K562 (cell line): Measurements from ENCODE around the gene ABHD16A. TPM values are rescaled to one million over a fixed set of nuclear protein-coding genes. Genes with fewer than 3 reads are reported as not detected.

Source experiments
- ARHGAP35 ChIP-seq: fragments of 450-650 bp; IDR thresholded peaks from 2 replicates; pipeline ENCODE4 v1.6.1; 2018; ENCODE audit not compliant: partially characterized antibody
- CBFA2T3 ChIP-seq: fragments of 450-650 bp; IDR thresholded peaks from 2 replicates; pipeline ENCODE4 v1.6.1; 2017
- E4F1 ChIP-seq: fragments of 250-450 bp; sonication (Bioruptor Pico); IDR thresholded peaks from 2 replicates; pipeline ENCODE4 v1.5.0; 2021; ENCODE audit warnings: mild to moderate bottlenecking, borderline replicate concordance
- HNRNPUL1 ChIP-seq: fragments of 200-400 bp; formaldehyde crosslinking; IDR thresholded peaks from 2 replicates; pipeline ENCODE4 v1.6.1; 2017; ENCODE audit warnings: low read length
- KLF6 ChIP-seq: fragments of 250-450 bp; sonication (Bioruptor Pico); IDR thresholded peaks from 2 replicates; pipeline ENCODE4 v1.4.0; 2020; ENCODE audit warnings: mild to moderate bottlenecking, moderate library complexity, borderline replicate concordance
- MAFK ChIP-seq: IDR thresholded peaks from 2 replicates; pipeline ENCODE4 v1.6.1; 2011; ENCODE audit warnings: low read length, improper control_type of control experiment
- NFIC ChIP-seq: fragments of 450-650 bp; IDR thresholded peaks from 2 replicates; pipeline ENCODE4 v1.6.1; 2017; ENCODE audit warnings: mild to moderate bottlenecking, inconsistent platforms
- POLR2G ChIP-seq: fragments of 200-400 bp; formaldehyde crosslinking; IDR thresholded peaks from 2 replicates; pipeline ENCODE4 v1.6.1; 2017; ENCODE audit warnings: low read depth, mild to moderate bottlenecking, antibody characterized with exemption, low read length, moderate library complexity
- PURB ChIP-seq: sonication (generic); formaldehyde crosslinking; IDR thresholded peaks from 2 replicates; pipeline ENCODE4 v1.9.0; 2021; ENCODE audit warnings: low read depth, mild to moderate bottlenecking, missing genetic modification reagents
- RBFOX2 ChIP-seq: fragments of 200-400 bp; formaldehyde crosslinking; IDR thresholded peaks from 2 replicates; pipeline ENCODE4 v1.6.1; 2017; ENCODE audit warnings: low read depth, mild to moderate bottlenecking, low read length, moderate library complexity
- SMAD3 ChIP-seq: fragments of 450-650 bp; formaldehyde crosslinking; conservative IDR thresholded peaks from 2 replicates; pipeline ENCODE4 v1.4.0; 2020; ENCODE audit warnings: mild to moderate bottlenecking
- ZBTB34 ChIP-seq: fragments of 250-450 bp; sonication (Bioruptor Pico); IDR thresholded peaks from 2 replicates; pipeline ENCODE4 v1.8.0; 2021; ENCODE audit warnings: mild to moderate bottlenecking, moderate library complexity
- ZNF316 ChIP-seq: fragments of 450-650 bp; IDR thresholded peaks from 2 replicates; pipeline ENCODE4 v1.6.1; 2016
- ZNF408 ChIP-seq: fragments of 250-450 bp; sonication (Bioruptor Pico); IDR thresholded peaks from 2 replicates; pipeline ENCODE4 v1.4.0; 2020; ENCODE audit warnings: low read depth, mild to moderate bottlenecking, moderate library complexity
- polyA plus RNA-seq, 8 experiments: library from polyadenylated mRNA; depleted of rRNA in 4 of 8; stranded (reverse) in 5 of 8; unstranded in 3 of 8; fragments of >200 nt; fragmentation: Nextera tagmentation in 2 of 8; fragmentation: Illumina TruSeq in 1 of 8; extraction: Ambion mirVana in 2 of 8; extraction: Trizol in 1 of 8; gene quantifications; 2 replicates each; pipeline versions ENCODE4 v1.2.1 to v1.2.3, GENCODE V29; 2011 to 2014; ENCODE audit warnings: inconsistent platforms in 1 of 8, missing spikeins in 1 of 8
- total RNA-seq, 7 experiments: library from RNA; depleted of rRNA in 6 of 7; stranded (reverse); fragments of >200 nt in 6 of 7; fragmentation: Illumina TruSeq in 2 of 7; extraction: Trizol in 2 of 7; gene quantifications; 2 replicates each; pipeline versions ENCODE4 v1.2.1 to v1.2.3, GENCODE V29; 2011 to 2021; ENCODE audit warnings: low replicate concordance in 1 of 7
- TF ChIP-seq, protein P1 (sequence below): fragments of 150-350 bp; IDR thresholded peaks from 2 replicates; pipeline ENCODE4 v1.6.1; 2014; ENCODE audit warnings: low read depth, mild to moderate bottlenecking, low read length, borderline replicate concordance
- TF ChIP-seq, protein P2 (sequence below): fragments of 250-450 bp; sonication (Bioruptor Pico); IDR thresholded peaks from 2 replicates; pipeline ENCODE4 v1.8.0; 2022; ENCODE audit warnings: inconsistent platforms
- TF ChIP-seq, protein P3 (sequence below): sonication (generic); formaldehyde crosslinking; IDR thresholded peaks from 2 replicates; pipeline ENCODE4 v1.8.1; 2023; ENCODE audit warnings: mild to moderate bottlenecking, missing genetic modification reagents

Gene ABHD16A
- total and polyA plus RNA-seq, 9 of the 15 experiments (the other 6 are each of a cell fraction or from before 2014, with no cell fraction given), result 25.8 to 120 (median 81.6) TPM

DNA sequence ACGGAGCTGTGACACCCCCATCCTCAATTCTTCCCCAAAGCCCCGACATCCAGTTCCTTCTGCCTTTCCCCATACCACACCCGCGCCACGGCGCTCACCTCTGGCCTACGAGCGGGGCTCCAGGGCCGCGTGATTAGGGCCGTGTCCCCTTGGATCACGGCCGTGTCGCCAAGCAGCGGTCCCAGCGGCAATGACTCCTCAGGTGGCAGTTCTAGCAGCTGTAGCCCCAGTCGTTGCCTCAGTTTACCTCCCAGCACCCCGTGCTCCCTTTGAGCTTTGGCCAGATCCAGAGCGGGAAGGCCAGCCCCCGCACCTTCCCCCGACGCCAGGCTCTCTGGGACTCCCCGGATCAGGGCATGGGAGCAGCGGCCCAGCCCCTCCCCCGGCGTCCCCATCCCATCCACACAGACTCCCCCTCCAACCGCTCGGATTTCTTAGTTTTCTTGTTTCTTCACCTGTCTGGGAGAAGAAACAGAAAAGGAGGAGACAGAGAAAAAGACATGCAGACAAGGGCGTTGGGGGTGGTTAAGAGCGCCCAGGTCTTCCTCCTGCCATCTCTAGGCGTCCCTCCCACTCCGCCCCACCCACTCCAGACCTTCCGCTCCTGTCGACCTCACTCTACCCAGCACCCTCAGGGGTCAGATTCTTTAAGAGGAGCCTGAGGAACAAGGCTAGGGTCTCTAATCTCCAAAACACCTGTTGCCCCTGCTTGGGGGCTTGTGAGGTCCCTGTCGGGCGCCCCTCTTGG lies 25.8 kb upstream of the ABHD16A start, which contains the start of gene DDAH2 (continued):
- TF ChIP-seq PURB (CRISPR knock-in tag) (no peak), NFIC (no peak), ARHGAP35 (peak; percentile 11), SMAD3 (CRISPR knock-in tag) (no peak), KLF6 (CRISPR knock-in tag) (no peak), ZBTB34 (CRISPR knock-in tag) (no peak), HNRNPUL1 (peak; percentile 84), MAFK (peak; percentile 6; the same call in 1 of the 2 replicates), POLR2G (peak; percentile 92), CBFA2T3 (no peak), ZNF408 (CRISPR knock-in tag) (no peak), ZNF316 (no peak), RBFOX2 (peak; percentile 73), E4F1 (no peak)
- TF ChIP-seq, protein P1, sequence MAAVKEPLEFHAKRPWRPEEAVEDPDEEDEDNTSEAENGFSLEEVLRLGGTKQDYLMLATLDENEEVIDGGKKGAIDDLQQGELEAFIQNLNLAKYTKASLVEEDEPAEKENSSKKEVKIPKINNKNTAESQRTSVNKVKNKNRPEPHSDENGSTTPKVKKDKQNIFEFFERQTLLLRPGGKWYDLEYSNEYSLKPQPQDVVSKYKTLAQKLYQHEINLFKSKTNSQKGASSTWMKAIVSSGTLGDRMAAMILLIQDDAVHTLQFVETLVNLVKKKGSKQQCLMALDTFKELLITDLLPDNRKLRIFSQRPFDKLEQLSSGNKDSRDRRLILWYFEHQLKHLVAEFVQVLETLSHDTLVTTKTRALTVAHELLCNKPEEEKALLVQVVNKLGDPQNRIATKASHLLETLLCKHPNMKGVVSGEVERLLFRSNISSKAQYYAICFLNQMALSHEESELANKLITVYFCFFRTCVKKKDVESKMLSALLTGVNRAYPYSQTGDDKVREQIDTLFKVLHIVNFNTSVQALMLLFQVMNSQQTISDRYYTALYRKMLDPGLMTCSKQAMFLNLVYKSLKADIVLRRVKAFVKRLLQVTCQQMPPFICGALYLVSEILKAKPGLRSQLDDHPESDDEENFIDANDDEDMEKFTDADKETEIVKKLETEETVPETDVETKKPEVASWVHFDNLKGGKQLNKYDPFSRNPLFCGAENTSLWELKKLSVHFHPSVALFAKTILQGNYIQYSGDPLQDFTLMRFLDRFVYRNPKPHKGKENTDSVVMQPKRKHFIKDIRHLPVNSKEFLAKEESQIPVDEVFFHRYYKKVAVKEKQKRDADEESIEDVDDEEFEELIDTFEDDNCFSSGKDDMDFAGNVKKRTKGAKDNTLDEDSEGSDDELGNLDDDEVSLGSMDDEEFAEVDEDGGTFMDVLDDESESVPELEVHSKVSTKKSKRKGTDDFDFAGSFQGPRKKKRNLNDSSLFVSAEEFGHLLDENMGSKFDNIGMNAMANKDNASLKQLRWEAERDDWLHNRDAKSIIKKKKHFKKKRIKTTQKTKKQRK, result no peak
- TF ChIP-seq, protein P2, sequence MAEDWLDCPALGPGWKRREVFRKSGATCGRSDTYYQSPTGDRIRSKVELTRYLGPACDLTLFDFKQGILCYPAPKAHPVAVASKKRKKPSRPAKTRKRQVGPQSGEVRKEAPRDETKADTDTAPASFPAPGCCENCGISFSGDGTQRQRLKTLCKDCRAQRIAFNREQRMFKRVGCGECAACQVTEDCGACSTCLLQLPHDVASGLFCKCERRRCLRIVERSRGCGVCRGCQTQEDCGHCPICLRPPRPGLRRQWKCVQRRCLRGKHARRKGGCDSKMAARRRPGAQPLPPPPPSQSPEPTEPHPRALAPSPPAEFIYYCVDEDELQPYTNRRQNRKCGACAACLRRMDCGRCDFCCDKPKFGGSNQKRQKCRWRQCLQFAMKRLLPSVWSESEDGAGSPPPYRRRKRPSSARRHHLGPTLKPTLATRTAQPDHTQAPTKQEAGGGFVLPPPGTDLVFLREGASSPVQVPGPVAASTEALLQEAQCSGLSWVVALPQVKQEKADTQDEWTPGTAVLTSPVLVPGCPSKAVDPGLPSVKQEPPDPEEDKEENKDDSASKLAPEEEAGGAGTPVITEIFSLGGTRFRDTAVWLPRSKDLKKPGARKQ (CRISPR knock-in tag), result no peak
- TF ChIP-seq, protein P3, sequence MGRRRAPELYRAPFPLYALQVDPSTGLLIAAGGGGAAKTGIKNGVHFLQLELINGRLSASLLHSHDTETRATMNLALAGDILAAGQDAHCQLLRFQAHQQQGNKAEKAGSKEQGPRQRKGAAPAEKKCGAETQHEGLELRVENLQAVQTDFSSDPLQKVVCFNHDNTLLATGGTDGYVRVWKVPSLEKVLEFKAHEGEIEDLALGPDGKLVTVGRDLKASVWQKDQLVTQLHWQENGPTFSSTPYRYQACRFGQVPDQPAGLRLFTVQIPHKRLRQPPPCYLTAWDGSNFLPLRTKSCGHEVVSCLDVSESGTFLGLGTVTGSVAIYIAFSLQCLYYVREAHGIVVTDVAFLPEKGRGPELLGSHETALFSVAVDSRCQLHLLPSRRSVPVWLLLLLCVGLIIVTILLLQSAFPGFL (CRISPR knock-in tag), result no peak
